ENCODE results near the gene COX19.

DNA sequence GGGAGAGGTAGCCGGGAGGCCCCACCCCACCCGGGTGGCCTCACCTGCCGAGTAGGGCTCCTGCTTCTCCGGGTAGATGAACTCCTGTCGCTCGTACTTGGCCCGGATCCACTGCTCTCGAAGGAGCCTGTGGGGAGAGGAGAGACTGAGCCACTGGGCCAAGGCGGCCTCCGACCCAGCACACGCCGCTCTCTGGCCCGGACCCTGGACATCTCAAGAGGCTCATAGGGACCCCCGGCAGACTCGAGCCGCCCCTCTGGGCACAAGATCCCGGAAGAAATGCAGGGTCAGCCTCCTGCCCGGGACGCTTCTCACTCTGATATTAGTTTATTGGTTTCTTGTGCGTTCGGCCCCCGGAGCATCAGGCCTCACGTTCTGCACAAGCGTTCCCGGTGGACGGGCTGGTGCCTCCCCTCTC, 55.4 kb downstream of the COX19 start:
- TF ChIP-seq CTCF (optimal IDR thresholded peaks at IDR 0.05 in 1 of 3, IDR thresholded peaks at IDR 0.05 in 1 of 3, conservative IDR thresholded peaks at IDR 0.05 in 1 of 3; ENCODE audit: extremely low read depth in 1 of 3, insufficient read depth in 2 of 3, low read length in 3 of 3): no peak
- no peak for TF ChIP-seq EZH2 (IDR thresholded peaks at IDR 0.05; ENCODE audit: low read length)

Data from keratinocyte (primary cell).